Stimulated activated CD8-positive, alpha-beta memory T cell treated with anti-CD3 and anti-CD28 coated beads, Interleukin-12 subunit alpha, Interleukin-12 subunit beta, amount 100 ng/mL, for 24 hours (primary cell): ENCODE data around the gene DRD2.

Source experiments
- DNase-seq: peaks from one replicate; pipeline ENCODE4 v3.0.0-alpha.2; 2020; ENCODE audit errors: extremely low read depth

The DRD2 gene

GRCh38 chr11:113372309-113372708, 102.9 kb downstream of the DRD2 start:
- DNase-seq: no peak

DNA sequence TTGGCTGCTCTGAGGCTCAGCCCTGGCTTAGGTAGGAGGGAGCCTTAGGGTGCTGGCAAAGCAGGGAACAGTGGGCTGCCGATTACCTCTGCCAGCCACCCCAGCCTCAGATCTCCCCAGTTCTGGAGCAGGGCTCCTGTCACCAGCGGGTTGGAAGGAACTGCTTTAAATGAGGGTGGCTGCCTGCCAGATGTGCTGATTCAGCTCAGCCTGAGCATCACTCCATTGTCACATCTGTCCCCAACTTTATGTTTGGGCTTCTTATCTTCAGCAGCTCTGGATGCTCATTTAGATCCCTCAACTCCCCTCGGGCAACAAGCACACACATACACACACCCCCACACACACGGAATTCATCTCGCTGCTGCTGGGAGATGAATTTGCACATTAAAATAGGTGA, 104.6 kb downstream of the DRD2 start:
- DNase-seq: no peak

GRCh38 chr11:113369411-113369810, 105.8 kb downstream of the DRD2 start:
- no peak for DNase-seq

GRCh38 chr11:113365895-113366294, 109.3 kb downstream of the DRD2 start:
- DNase-seq: no peak

- no peak for DNase-seq
Measured at GRCh38 chr11:113363996-113364641, 111.1 kb downstream of the DRD2 start.

DNA sequence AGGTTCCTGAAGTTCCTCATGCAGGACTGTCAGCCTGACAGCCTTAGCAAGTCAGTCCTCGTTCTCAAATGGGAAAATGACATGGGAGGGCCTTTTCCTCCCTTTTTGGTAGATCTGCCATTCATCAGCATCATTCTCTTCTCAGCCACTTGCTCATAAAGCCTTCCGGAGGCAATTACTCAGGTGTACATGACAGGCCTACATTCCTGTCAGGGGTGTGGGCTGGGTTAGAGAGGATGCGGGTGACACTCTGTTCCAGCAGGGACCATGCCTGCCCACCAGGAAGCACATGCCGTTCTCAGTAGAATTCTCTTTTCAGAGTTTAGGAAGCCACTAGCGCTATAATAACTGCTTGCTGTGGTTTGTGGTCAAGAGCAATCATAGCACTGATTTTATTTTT, 111.8 kb downstream of the DRD2 start:
- DNase-seq: no peak
